SK-N-SH (cell line): ENCODE measurements around the gene STRC.
"Not testable (repeated sequence)": the region's sequence is repeated elsewhere in the genome, so short reads cannot be mapped to it uniquely, and the experiment has no call there.

Experiments
- POLR2AphosphoS5 ChIP-seq: IDR thresholded peaks from 2 replicates; pipeline ENCODE4 v1.6.1; 2012; ENCODE audit warnings: low read depth, low read length
- RCOR1 ChIP-seq: fragments of 150-350 bp; IDR thresholded peaks from 2 replicates; pipeline ENCODE4 v1.6.1; 2017; ENCODE audit warnings: antibody characterized with exemption, low read length
- TF ChIP-seq, protein P1 (sequence below): fragments of 200-600 bp; sonication (generic); IDR thresholded peaks from 2 replicates; pipeline ENCODE4 v1.6.1; 2017; ENCODE audit warnings: antibody characterized with exemption, mild to moderate bottlenecking, moderate library complexity
- TF ChIP-seq, protein P2 (sequence below): IDR thresholded peaks from 2 replicates; pipeline ENCODE4 v1.6.1; 2012; ENCODE audit warnings: mild to moderate bottlenecking, low read depth, low read length, moderate library complexity
- TF ChIP-seq, protein P3 (sequence below): fragments of 150-350 bp; IDR thresholded peaks from 2 replicates; pipeline ENCODE4 v1.6.1; 2017; ENCODE audit warnings: antibody characterized with exemption, low read length, low read depth, borderline replicate concordance

DNA sequence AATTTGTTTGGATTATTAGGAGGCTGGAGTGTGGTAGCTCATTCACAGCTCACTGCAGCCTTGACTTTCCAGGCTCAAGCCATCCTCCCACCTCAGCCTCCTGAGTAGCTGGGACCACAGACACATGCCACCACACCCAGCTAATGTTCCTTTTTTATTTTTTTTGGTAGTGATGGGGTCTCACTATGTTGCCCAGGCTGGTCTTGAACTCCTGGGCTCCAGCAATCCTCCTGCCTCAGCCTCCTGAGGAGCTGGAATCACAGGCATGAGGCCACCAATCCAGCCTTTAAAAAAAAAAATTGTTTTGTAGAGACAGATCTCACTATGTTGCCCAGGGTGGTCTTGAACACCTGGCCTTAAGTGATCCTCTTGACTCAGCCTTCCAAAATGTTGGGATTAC is 8.3 kb upstream of the STRC start:
- TF ChIP-seq, protein P1, sequence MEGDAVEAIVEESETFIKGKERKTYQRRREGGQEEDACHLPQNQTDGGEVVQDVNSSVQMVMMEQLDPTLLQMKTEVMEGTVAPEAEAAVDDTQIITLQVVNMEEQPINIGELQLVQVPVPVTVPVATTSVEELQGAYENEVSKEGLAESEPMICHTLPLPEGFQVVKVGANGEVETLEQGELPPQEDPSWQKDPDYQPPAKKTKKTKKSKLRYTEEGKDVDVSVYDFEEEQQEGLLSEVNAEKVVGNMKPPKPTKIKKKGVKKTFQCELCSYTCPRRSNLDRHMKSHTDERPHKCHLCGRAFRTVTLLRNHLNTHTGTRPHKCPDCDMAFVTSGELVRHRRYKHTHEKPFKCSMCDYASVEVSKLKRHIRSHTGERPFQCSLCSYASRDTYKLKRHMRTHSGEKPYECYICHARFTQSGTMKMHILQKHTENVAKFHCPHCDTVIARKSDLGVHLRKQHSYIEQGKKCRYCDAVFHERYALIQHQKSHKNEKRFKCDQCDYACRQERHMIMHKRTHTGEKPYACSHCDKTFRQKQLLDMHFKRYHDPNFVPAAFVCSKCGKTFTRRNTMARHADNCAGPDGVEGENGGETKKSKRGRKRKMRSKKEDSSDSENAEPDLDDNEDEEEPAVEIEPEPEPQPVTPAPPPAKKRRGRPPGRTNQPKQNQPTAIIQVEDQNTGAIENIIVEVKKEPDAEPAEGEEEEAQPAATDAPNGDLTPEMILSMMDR: not testable (repeated sequence)
- TF ChIP-seq, protein P2, sequence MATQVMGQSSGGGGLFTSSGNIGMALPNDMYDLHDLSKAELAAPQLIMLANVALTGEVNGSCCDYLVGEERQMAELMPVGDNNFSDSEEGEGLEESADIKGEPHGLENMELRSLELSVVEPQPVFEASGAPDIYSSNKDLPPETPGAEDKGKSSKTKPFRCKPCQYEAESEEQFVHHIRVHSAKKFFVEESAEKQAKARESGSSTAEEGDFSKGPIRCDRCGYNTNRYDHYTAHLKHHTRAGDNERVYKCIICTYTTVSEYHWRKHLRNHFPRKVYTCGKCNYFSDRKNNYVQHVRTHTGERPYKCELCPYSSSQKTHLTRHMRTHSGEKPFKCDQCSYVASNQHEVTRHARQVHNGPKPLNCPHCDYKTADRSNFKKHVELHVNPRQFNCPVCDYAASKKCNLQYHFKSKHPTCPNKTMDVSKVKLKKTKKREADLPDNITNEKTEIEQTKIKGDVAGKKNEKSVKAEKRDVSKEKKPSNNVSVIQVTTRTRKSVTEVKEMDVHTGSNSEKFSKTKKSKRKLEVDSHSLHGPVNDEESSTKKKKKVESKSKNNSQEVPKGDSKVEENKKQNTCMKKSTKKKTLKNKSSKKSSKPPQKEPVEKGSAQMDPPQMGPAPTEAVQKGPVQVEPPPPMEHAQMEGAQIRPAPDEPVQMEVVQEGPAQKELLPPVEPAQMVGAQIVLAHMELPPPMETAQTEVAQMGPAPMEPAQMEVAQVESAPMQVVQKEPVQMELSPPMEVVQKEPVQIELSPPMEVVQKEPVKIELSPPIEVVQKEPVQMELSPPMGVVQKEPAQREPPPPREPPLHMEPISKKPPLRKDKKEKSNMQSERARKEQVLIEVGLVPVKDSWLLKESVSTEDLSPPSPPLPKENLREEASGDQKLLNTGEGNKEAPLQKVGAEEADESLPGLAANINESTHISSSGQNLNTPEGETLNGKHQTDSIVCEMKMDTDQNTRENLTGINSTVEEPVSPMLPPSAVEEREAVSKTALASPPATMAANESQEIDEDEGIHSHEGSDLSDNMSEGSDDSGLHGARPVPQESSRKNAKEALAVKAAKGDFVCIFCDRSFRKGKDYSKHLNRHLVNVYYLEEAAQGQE: not testable (repeated sequence)
- TF ChIP-seq, protein P3, sequence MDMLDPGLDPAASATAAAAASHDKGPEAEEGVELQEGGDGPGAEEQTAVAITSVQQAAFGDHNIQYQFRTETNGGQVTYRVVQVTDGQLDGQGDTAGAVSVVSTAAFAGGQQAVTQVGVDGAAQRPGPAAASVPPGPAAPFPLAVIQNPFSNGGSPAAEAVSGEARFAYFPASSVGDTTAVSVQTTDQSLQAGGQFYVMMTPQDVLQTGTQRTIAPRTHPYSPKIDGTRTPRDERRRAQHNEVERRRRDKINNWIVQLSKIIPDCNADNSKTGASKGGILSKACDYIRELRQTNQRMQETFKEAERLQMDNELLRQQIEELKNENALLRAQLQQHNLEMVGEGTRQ: not testable (repeated sequence)
- not testable (repeated sequence) for TF ChIP-seq RCOR1, POLR2AphosphoS5
